HepG2 (cell line): ENCODE results near the gene PRR14. TPM values are rescaled to one million over a fixed set of nuclear protein-coding genes. Genes with fewer than 3 reads are reported as not detected.

ENCODE experiments used
- ATF3 ChIP-seq: sonication (generic); formaldehyde crosslinking; IDR thresholded peaks from 2 replicates; pipeline ENCODE4 v1.4.0; 2020; ENCODE audit warnings: missing genetic modification reagents
- DBP ChIP-seq: sonication (generic); formaldehyde crosslinking; IDR thresholded peaks from 2 replicates; pipeline ENCODE4 v1.4.0; 2020; ENCODE audit warnings: missing genetic modification reagents; ENCODE audit errors: not compliant biosample characterization
- GRHL1 ChIP-seq: sonication (generic); formaldehyde crosslinking; conservative IDR thresholded peaks from 2 replicates; pipeline ENCODE4 v1.8.0; 2022; ENCODE audit warnings: missing genetic modification reagents
- HNF1A ChIP-seq, 2 experiments: sonication (generic) in 1 of 2; formaldehyde crosslinking in 1 of 2; IDR thresholded peaks; 2 replicates each; pipeline versions ENCODE4 v1.4.0 to v1.6.1; 2016 to 2020; ENCODE audit warnings: borderline replicate concordance in 1 of 2, low read depth in 1 of 2, mild to moderate bottlenecking in 1 of 2, missing genetic modification reagents in 1 of 2
- HNF4A ChIP-seq: sonication (generic); formaldehyde crosslinking; IDR thresholded peaks from 2 replicates; pipeline ENCODE4 v1.4.0; 2020; ENCODE audit warnings: missing genetic modification reagents
- MLXIP ChIP-seq: sonication (generic); formaldehyde crosslinking; IDR thresholded peaks from 2 replicates; pipeline ENCODE4 v1.9.0; 2021; ENCODE audit warnings: missing genetic modification reagents, borderline replicate concordance
- SMAD3 ChIP-seq: sonication (generic); formaldehyde crosslinking; IDR thresholded peaks from 2 replicates; pipeline ENCODE4 v1.4.0; 2020; ENCODE audit warnings: missing genetic modification reagents
- THAP9 ChIP-seq: sonication (generic); formaldehyde crosslinking; IDR thresholded peaks from 2 replicates; pipeline ENCODE4; 2020; ENCODE audit warnings: missing genetic modification reagents, mild to moderate bottlenecking, borderline replicate concordance
- ZBTB1 ChIP-seq: sonication (generic); formaldehyde crosslinking; IDR thresholded peaks from 2 replicates; pipeline ENCODE4 v1.4.0; 2020; ENCODE audit warnings: missing genetic modification reagents, borderline replicate concordance
- ZNF275 ChIP-seq: sonication (generic); formaldehyde crosslinking; IDR thresholded peaks from 2 replicates; pipeline ENCODE4 v1.8.0; 2022; ENCODE audit warnings: missing genetic modification reagents, mild to moderate bottlenecking, inconsistent platforms, borderline replicate concordance
- ZNF724P ChIP-seq: sonication (generic); formaldehyde crosslinking; IDR thresholded peaks from 2 replicates; pipeline ENCODE4 v1.8.0; 2022; ENCODE audit warnings: missing genetic modification reagents, borderline replicate concordance
- ZSCAN9 ChIP-seq: IDR thresholded peaks from 2 replicates; pipeline ENCODE4 v1.6.1; 2016; ENCODE audit warnings: borderline replicate concordance
- polyA plus RNA-seq, 8 experiments: library from polyadenylated mRNA; depleted of rRNA in 3 of 8; stranded (reverse) in 7 of 8; unstranded in 1 of 8; fragments of >200 nt; fragmentation: Illumina TruSeq in 4 of 8; extraction: Trizol in 4 of 8; gene quantifications; 2 replicates each; pipeline versions ENCODE4 v1.2.1 to v1.2.3, GENCODE V29; 2011 to 2016; ENCODE audit warnings: low read depth in 4 of 8, missing spikeins in 1 of 8, mixed read lengths in 1 of 8; ENCODE audit not compliant: insufficient read depth in 1 of 8
- total RNA-seq, 5 experiments: library from RNA; depleted of rRNA; stranded (reverse); fragments of >200 nt; fragmentation: Illumina TruSeq; extraction: Trizol; gene quantifications; 2 replicates each; pipeline ENCODE4 v1.2.3, GENCODE V29; 2016; ENCODE audit warnings: low read depth in 1 of 5

Gene PRR14
- total and polyA plus RNA-seq, 2 of the 13 experiments (the other 11 are each of a cell fraction or from before 2014, with no cell fraction given) = 8.4 to 11.0 TPM

- TF ChIP-seq THAP9 (CRISPR knock-in tag) (peak; percentile 99), MLXIP (CRISPR knock-in tag) (no peak), ZNF724P (CRISPR knock-in tag) (peak; percentile 96), ZSCAN9 (CRISPR knock-in tag) (peak; percentile 84), GRHL1 (CRISPR knock-in tag) (no peak), HNF4A (CRISPR knock-in tag) (peak; percentile 11), SMAD3 (CRISPR knock-in tag) (peak; percentile 26), DBP (CRISPR knock-in tag) (peak; percentile 30), ZNF275 (CRISPR knock-in tag) (no peak; the same call in 1 of the 2 replicates), ZBTB1 (CRISPR knock-in tag) (no peak), ATF3 (CRISPR knock-in tag) (peak; percentile 54; the same call in 1 of the 2 replicates), HNF1A (IDR thresholded peaks at IDR 0.05; ENCODE audit: low read depth) (no peak), HNF1A (CRISPR knock-in tag; IDR thresholded peaks at IDR 0.05; ENCODE audit: borderline replicate concordance) (no peak; the same call in 1 of the 2 replicates)
These were observed 47.5 kb downstream of the PRR14 start (continued) for GRCh38 chr16:30698139-30698815.
